Bronchial epithelial cell (primary cell): ENCODE measurements around the gene DAGLA. TPM values are rescaled to one million over a fixed set of nuclear protein-coding genes. Genes with fewer than 3 reads are reported as not detected.

Experiments used
- DNase-seq: peaks from one replicate; pipeline ENCODE4 v3.0.0-alpha.2; 2010; ENCODE audit warnings: low read depth
- FAIRE-seq: peaks from 2 replicates; lab custom pipeline; 2011; peaks lifted over from hg19 to GRCh38; lab: Jason Lieb, UNC
- H3K27me3 ChIP-seq: 2 replicates; pipeline ENCODE4 v1.5.1; 2011; ENCODE audit warnings: low read length; ENCODE audit not compliant: control insufficient read depth, insufficient read depth
- H3K36me3 ChIP-seq: 2 replicates; pipeline ENCODE4 v1.5.1; 2011; ENCODE audit warnings: low read length; ENCODE audit not compliant: control insufficient read depth, insufficient read depth
- H3K4me3 ChIP-seq: 2 replicates; pipeline ENCODE4 v1.5.1; 2011; ENCODE audit warnings: mild to moderate bottlenecking, low read depth, low read length, control low read depth
- total RNA-seq: library from RNA; depleted of rRNA; stranded (reverse); fragments of >200 nt; gene quantifications from 2 replicates; pipeline ENCODE4 v1.2.1, GENCODE V29; 2014
- TF ChIP-seq, protein P1 (sequence below): IDR thresholded peaks from 2 replicates; pipeline ENCODE4 v1.5.1; 2011; ENCODE audit warnings: mild to moderate bottlenecking, moderate library complexity, low read length, control low read depth, inconsistent platforms; ENCODE audit not compliant: insufficient read depth, severe bottlenecking

DAGLA gene
- total RNA-seq, 1 donor from 2014 or later, result under 0.01 TPM

DNA sequence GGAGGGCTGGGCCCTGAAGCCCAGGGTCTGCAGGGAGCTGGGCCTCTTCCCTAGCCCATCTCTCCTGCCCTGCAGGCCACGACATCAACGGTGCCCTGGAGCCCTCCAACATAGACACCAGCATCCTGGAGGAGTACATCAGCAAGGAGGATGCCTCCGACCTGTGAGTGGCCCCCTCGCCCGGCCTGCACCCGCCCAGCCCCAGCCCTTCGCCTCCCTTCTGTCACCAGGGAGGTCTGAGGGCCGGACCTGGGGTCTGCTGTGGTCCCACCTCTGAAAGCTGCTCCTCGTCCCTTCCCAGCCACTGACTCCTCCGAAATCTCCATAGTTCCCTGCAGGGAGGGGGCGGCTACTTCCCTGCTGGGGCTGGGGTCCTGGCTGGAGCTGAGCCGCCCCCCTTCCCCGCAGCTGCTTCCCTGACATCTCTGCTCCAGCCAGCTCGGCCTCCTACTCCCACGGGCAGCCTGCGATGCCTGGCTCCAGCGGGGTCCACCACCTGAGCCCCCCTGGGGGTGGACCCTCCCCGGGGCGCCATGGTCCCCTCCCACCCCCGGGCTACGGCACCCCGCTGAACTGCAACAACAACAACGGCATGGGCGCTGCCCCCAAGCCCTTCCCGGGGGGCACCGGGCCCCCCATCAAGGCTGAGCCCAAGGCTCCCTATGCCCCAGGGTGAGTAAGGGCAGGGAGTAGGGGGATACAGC is 85.5 kb downstream of the DAGLA start:
- TF ChIP-seq, protein P1, sequence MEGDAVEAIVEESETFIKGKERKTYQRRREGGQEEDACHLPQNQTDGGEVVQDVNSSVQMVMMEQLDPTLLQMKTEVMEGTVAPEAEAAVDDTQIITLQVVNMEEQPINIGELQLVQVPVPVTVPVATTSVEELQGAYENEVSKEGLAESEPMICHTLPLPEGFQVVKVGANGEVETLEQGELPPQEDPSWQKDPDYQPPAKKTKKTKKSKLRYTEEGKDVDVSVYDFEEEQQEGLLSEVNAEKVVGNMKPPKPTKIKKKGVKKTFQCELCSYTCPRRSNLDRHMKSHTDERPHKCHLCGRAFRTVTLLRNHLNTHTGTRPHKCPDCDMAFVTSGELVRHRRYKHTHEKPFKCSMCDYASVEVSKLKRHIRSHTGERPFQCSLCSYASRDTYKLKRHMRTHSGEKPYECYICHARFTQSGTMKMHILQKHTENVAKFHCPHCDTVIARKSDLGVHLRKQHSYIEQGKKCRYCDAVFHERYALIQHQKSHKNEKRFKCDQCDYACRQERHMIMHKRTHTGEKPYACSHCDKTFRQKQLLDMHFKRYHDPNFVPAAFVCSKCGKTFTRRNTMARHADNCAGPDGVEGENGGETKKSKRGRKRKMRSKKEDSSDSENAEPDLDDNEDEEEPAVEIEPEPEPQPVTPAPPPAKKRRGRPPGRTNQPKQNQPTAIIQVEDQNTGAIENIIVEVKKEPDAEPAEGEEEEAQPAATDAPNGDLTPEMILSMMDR, result no peak
- Histone ChIP-seq H3K27me3 (no peaks in the 10 kb centered on the region), H3K4me3 (no peak overlapping the region), H3K36me3 (no peaks in the 10 kb centered on the region)
- FAIRE-seq (no peak), DNase-seq (no peak)

DNA sequence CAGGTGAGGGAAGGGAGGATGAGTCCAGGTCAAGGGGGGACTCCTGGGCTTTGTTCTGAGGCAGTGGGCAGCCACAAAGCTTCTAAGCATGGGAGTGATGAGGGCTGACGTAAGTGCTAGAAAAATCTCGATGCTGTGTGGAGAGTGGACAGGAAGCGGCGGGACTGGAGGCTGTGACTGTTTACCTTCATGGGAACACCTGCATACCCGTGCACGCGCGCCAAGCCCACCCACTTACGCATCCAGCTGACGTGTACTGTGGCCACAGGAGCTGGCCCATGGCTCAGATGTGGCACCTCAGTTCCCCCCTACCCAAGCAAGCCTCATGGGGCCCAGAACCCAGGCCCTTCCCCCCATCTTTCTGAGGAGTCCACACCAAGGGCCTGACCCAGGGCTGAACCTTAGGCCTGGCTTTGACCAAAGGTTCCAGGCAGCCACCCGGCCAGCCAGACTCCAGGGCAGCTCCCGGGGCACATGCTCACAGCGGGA is 86.2 kb downstream of the DAGLA start:
- TF ChIP-seq, protein P1, result no peak
- FAIRE-seq (no peak), DNase-seq (peak; percentile 25)
- Histone ChIP-seq H3K4me3 (no peak overlapping the region), H3K36me3 (no peaks in the 10 kb centered on the region), H3K27me3 (no peaks in the 10 kb centered on the region)

DNA sequence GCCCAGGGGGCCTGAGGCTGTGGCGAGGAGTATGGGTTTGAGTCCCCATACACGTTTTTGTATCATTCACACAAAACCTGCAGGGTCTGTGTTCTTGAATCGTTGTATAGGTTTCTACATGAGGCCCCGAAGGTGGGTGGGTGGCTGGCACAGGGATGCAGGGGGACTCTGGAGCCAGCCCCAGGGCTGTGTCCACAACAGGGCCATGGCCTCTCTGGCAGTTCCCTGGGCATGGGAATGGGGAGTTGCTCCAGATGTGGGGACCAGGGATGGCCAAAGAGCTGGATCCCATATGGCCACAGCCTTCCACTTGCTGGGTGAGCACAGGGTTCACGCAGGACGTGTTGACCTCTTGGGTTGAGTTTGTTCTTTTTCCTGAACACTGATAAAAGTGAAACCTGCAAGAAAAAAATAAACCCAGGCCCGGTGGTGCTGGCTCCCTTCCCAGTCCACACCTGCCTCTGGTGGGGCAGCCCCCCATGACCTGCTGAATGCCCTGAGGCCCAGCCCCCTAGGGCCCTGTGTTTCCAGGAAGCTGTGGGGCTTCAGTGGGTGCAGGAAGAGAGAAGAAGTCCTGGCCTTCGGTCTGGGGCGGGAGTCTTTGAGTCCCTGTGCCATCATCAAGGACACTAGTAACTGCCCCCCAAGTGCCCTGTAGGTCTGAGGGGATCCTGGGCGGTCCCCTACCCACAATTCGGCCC is 88.3 kb downstream of the DAGLA start:
- TF ChIP-seq, protein P1, result no peak
- no peak overlapping the region for H3K4me3 ChIP-seq
- H3K27me3 ChIP-seq, result no peaks in the 10 kb centered on the region
- DNase-seq, result no peak
- no peaks in the 10 kb centered on the region for H3K36me3 ChIP-seq
- no peak for FAIRE-seq

DNA sequence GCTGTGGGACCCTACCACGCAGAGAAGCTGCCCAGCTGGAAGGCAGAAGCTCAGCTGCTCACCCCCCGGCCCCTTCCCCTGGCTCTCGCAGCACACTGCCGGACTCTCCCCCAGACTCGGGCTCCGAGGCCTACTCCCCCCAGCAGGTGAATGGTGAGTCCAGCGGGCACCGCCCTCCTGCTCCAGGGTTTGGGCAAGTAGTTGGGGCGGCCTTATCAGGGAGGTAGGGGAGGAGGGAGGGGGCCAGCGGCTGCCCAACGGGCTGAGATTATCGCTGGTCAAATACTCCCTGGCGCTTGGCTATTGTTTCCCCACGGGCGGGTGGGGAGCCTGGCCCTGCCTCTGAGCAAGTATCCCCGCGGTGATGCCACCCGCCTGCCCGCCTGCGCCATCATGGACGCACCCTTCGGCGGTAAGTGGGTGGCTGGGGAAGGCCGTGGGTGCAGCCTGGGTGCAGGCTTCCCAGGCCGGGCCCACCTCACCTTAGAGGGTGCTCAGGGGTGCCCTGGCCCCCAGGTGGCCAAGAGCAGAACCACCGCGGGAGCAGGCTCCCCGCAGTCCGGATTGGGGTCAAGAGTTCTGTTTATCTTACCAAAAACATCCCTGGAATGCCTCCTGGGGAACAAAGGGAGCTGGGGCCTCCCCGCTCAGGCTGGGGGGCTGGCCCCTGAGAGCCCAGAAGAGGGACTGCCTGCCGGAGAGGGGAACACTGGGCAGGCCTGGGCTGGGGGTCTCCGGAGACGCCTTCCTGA is 89.2 kb downstream of the DAGLA start:
- DNase-seq, result no peak
- FAIRE-seq, result no peak

DNA sequence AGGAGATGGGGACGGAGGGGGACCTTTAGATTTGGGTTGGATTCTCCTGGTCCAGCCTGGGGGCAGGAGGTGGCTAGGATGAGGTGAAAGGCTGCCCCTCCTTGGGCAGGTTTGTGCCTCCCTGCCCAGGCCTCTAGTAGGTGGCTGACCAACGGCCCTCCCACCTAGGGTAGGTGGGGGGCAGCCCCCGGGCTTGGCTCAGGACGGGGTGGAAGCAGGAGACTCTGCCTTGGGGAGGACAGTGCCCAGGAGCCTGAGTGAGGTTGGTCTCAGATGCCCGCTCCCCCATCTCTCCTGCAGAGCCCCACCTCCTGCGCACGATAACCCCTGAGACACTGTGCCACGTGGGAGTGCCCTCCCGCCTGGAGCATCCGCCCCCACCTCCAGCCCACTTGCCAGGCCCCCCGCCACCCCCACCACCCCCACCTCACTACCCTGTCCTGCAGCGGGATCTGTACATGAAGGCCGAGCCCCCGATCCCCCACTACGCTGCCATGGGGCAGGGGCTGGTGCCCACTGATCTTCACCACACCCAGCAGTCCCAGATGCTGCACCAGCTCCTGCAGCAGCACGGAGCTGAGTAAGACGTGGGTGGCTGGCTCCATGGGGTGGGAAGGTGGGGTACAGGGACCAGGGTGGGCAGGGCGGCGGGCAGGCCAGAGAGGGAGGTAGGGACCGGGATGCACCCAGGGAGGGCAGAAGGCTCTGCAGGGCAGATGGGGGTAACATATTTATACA is 89.9 kb downstream of the DAGLA start:
- DNase-seq, result no peak
- TF ChIP-seq, protein P1, result no peak
- no peak for FAIRE-seq
- Histone ChIP-seq H3K27me3 (no peaks in the 10 kb centered on the region), H3K4me3 (no peak overlapping the region), H3K36me3 (no peaks in the 10 kb centered on the region)

More for the DNA sequence above, 89.2 kb downstream of the DAGLA start:
- TF ChIP-seq, protein P1, result no peak
- Histone ChIP-seq H3K27me3 (no peaks in the 10 kb centered on the region), H3K36me3 (no peaks in the 10 kb centered on the region), H3K4me3 (no peak overlapping the region)
